ENCODE measurements around the gene EWSR1.

Gene EWSR1

GRCh38 chr22:29269731-29270474 lies 1.8 kb downstream of the EWSR1 start:
- DNase-seq (ENCODE audit: low read depth in 2 of 2), result no peak

GRCh38 chr22:29270475-29271271 lies 2.6 kb downstream of the EWSR1 start:
- no peak for DNase-seq (ENCODE audit: low read depth in 2 of 2)

- DNase-seq (ENCODE audit: low read depth in 2 of 2), result no peak
Observed at GRCh38 chr22:29272624-29273023, 4.6 kb downstream of the EWSR1 start.

- no peak for DNase-seq (ENCODE audit: low read depth in 2 of 2)
Observed at GRCh38 chr22:29275167-29275566, 7.1 kb downstream of the EWSR1 start.

- no peak for DNase-seq (ENCODE audit: low read depth in 2 of 2)
Observed at GRCh38 chr22:29275819-29276565, 7.9 kb downstream of the EWSR1 start.

GRCh38 chr22:29277927-29278326 lies 9.9 kb downstream of the EWSR1 start:
- DNase-seq (ENCODE audit: low read depth in 2 of 2), result no peak

- DNase-seq (ENCODE audit: low read depth in 2 of 2), result no peak
Observed at GRCh38 chr22:29284196-29284595, 16.1 kb downstream of the EWSR1 start.

GRCh38 chr22:29288837-29289236 lies 20.8 kb downstream of the EWSR1 start:
- no peak for DNase-seq (ENCODE audit: low read depth in 2 of 2)

- DNase-seq (ENCODE audit: low read depth in 2 of 2), result no peak
Observed at GRCh38 chr22:29290061-29290460, 22.0 kb downstream of the EWSR1 start.

- no peak for DNase-seq (ENCODE audit: low read depth in 2 of 2)
Observed at GRCh38 chr22:29291215-29291614, 23.1 kb downstream of the EWSR1 start.

- DNase-seq (ENCODE audit: low read depth in 2 of 2), result no peak
Observed at GRCh38 chr22:29292379-29292778, 24.3 kb downstream of the EWSR1 start.

GRCh38 chr22:29298641-29299040 lies 30.6 kb downstream of the EWSR1 start:
- DNase-seq (ENCODE audit: low read depth in 2 of 2), result no peak

- no peak for DNase-seq (ENCODE audit: low read depth in 2 of 2)
Observed at GRCh38 chr22:29299136-29299900, 31.2 kb downstream of the EWSR1 start.

GRCh38 chr22:29300467-29300806 lies 32.4 kb downstream of the EWSR1 start:
- DNase-seq (ENCODE audit: low read depth in 2 of 2), result no peak

GRCh38 chr22:29300807-29301601 lies 32.9 kb downstream of the EWSR1 start:
- DNase-seq (ENCODE audit: low read depth in 2 of 2), result no peak

GRCh38 chr22:29301716-29302401 lies 33.8 kb downstream of the EWSR1 start:
- DNase-seq (ENCODE audit: low read depth in 2 of 2), result no peak

GRCh38 chr22:29302402-29302680 lies 34.3 kb downstream of the EWSR1 start:
- no peak for DNase-seq (ENCODE audit: low read depth in 2 of 2)

GRCh38 chr22:29302681-29303465 lies 34.8 kb downstream of the EWSR1 start:
- DNase-seq (ENCODE audit: low read depth in 2 of 2), result no peak

- DNase-seq (ENCODE audit: low read depth in 2 of 2), result no peak
Observed at GRCh38 chr22:29305836-29306174, 37.7 kb downstream of the EWSR1 start.
